ENCODE measurements around the gene DOK5.
A peak's percentile ranks its signal among the peaks of the same experiment; 100 is the strongest.
"Not testable (repeated sequence)": the region's sequence is repeated elsewhere in the genome, so short reads cannot be mapped to it uniquely, and the experiment has no call there.

Gene DOK5

GRCh38 chr20:54474866-54475265, 527 bp upstream of the DOK5 start:
- TF ChIP-seq CTCF (IDR thresholded peaks at IDR 0.05; ENCODE audit: control insufficient read depth, insufficient read depth, low read depth, low read length, missing control alignments), result no peak
- peak overlapping the region; percentile 60; the same call in 1 of the 2 replicates for H3K4me3 ChIP-seq (ENCODE audit: control insufficient read depth, low read depth, low read length)
- no peak for DNase-seq (ENCODE audit: low read depth)

- H3K4me3 ChIP-seq (ENCODE audit: control insufficient read depth, low read depth, low read length), result peak overlapping the region; percentile 60
- no peak for DNase-seq (ENCODE audit: low read depth)
- TF ChIP-seq CTCF (IDR thresholded peaks at IDR 0.05; ENCODE audit: control insufficient read depth, insufficient read depth, low read depth, low read length, missing control alignments), result no peak
These were observed 996 bp downstream of the DOK5 start for GRCh38 chr20:54476169-54477009.

- no peak for TF ChIP-seq CTCF (IDR thresholded peaks at IDR 0.05; ENCODE audit: control insufficient read depth, insufficient read depth, low read depth, low read length, missing control alignments)
- no peak overlapping the region for H3K4me3 ChIP-seq (ENCODE audit: control insufficient read depth, low read depth, low read length)
- DNase-seq (ENCODE audit: low read depth), result no peak
These were observed 2.0 kb downstream of the DOK5 start for GRCh38 chr20:54477191-54477955.

- no peak for DNase-seq (ENCODE audit: low read depth)
- H3K4me3 ChIP-seq (ENCODE audit: control insufficient read depth, low read depth, low read length), result no peak overlapping the region
- TF ChIP-seq CTCF (IDR thresholded peaks at IDR 0.05; ENCODE audit: control insufficient read depth, insufficient read depth, low read depth, low read length, missing control alignments), result peak; percentile 13
These were observed 3.9 kb downstream of the DOK5 start for GRCh38 chr20:54479138-54479906.

GRCh38 chr20:54479937-54480336, 4.5 kb downstream of the DOK5 start:
- DNase-seq (ENCODE audit: low read depth); H3K4me3 ChIP-seq (ENCODE audit: control insufficient read depth, low read depth, low read length): not testable (repeated sequence)

GRCh38 chr20:54481442-54481841, 6.0 kb downstream of the DOK5 start:
- DNase-seq (ENCODE audit: low read depth), result no peak
- H3K4me3 ChIP-seq (ENCODE audit: control insufficient read depth, low read depth, low read length), result no peak overlapping the region
- no peak for TF ChIP-seq CTCF (IDR thresholded peaks at IDR 0.05; ENCODE audit: control insufficient read depth, insufficient read depth, low read depth, low read length, missing control alignments)

Measured in AG09309 (cell line).